Endothelial cell of hepatic sinusoid (primary cell): ENCODE measurements around the gene INAVA.

ENCODE experiments used
- in situ Hi-C: cut with HindIII; loops from 2 replicates; pipeline ENCODE4 v1.10.0; 2017; ENCODE audit warnings: low sequenced_read_pairs

INAVA gene

DNA sequence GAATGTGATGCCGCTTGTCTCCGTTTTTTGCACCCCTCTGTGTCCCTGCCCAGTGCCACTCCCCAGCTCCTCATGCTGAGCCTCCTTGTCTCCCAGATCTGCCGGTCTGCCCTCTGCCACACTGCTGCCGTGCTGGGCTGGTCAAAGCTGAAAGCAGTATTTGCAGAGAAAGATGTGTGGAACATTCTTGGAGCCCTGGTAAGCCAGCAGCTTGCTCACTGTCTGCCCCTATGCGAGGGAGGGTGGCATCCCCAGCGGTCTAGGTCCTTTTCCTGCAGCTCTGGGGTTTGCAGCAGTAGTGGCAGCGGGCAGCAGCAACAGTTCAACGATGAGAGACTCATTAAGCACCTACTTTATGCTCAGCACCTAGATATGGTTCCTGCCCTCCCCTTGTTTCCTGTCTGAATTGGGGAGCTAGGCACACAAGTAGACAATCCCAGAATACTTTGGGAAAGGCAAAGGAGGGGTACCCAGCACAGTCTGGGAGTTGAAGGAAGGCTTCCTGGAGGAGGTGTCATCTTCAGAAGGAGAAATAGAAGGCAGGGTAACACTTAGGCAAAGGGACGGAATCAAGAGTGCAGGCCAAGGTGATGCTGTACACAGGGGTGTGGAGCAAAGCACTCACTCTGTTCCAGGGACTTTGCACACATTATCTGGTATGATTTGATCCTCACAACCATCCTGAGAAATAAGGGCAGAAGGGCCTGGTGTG lies 65.7 kb downstream of the INAVA start:
- in situ Hi-C loops, result loop anchor here (10.0 kb wide), 1 partner anchor 84 kb away; no protein-coding TSS in a partner anchor

DNA sequence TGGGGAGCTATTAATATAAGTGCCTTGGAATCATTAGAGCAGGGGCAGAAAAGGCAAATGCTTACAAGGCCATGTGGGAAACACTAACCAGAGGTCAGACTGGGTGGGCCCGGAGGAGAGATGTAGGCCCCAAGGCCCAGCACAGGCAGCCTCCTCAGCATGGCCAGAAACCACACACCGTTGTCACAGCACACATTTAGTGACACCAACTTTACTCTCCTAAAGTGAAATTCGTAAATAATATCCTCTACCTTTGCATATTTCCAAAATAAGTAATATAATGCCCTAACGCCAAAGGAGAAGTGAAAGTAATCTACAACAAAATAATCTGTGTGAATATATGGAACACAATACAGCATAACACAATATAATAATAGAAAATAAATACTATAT lies 66.2 kb downstream of the INAVA start:
- in situ Hi-C loops, result loop anchor here (10.0 kb wide), 1 partner anchor 84 kb away; no protein-coding TSS in a partner anchor

GRCh38 chr1:200962151-200962550 lies 67.5 kb downstream of the INAVA start:
- in situ Hi-C loops, result loop anchor here (10.0 kb wide), 1 partner anchor 83 kb away; no protein-coding TSS in a partner anchor

DNA sequence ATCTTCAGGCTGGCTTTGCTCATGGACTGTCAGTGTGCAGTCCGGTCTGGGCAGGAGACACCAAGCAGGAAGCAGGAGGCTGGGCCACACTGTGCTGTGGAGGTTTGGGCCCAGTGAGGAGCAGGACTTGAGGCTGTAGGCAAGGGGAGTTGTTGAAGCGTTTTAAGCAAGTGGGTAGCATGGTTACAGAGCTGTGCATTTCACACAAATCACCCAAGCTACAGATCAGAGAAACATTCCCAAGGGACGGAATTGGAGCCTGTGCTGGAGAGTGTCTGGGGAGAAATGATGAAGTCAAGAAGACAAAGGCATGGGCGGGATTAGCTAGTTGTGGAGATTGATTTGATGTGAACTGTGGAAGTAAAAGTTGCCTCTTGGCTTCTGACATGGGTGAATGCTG lies 67.9 kb downstream of the INAVA start:
- in situ Hi-C loops, result loop anchor here (10.0 kb wide), 1 partner anchor 82 kb away; no protein-coding TSS in a partner anchor

DNA sequence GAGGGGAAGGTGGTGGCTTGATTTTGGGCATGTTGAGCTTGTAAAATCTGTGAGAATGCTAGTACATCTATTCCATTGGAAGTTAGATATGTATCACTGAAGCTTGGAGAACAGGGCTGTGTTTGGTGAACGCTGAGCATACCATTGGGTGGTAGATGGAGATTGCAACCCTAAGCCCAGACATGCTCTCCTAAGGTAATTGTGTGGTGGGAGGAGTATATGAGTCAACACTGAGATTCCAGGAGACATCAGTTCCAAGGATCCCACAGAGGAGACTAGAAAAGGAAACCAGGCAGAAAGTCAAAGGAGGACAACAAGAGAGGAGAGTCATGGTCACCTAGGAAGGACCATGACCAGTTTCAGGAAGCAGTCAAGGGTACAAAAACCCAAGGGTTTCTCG lies 68.4 kb downstream of the INAVA start:
- in situ Hi-C loops, result loop anchor here (10.0 kb wide), 1 partner anchor 82 kb away; no protein-coding TSS in a partner anchor

DNA sequence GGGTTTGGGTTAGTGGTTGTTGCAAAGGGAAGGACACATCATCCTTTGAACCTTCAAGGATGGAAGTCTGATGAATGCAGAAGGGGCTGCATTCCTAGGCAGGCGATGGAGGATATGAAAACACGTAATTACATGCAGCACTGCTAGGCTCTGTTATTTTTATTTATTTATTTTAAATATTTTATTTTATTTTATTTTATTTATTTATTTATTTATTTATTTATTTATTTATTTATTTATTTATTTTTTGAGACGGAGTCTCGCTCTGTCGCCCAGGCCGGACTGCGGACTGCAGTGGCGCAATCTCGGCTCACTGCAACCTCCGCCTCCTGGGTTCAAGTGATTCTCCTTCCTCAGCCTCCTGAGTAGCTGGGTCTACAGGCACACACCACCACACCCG lies 69.2 kb downstream of the INAVA start:
- in situ Hi-C loops, result loop anchor here (10.0 kb wide), 1 partner anchor 81 kb away; no protein-coding TSS in a partner anchor
